HFF-Myc (cell line): ENCODE results near the gene ENTR1.

Experiments used
- DNase-seq: peaks from one replicate; pipeline ENCODE4 v3.0.0-alpha.2; 2011; ENCODE audit warnings: low read depth; ENCODE audit errors: extremely low read depth
- H3K4me3 ChIP-seq: replicated peaks from 2 replicates; pipeline ENCODE4 v1.5.1; 2011; ENCODE audit warnings: low read depth, mild to moderate bottlenecking, control low read depth, low read length
- TF ChIP-seq, protein P1 (sequence below): IDR thresholded peaks from 2 replicates; pipeline ENCODE4 v1.5.1; 2012; ENCODE audit warnings: mild to moderate bottlenecking, low read depth, low read length, control low read depth; ENCODE audit errors: missing control alignments

The ENTR1 gene

DNA sequence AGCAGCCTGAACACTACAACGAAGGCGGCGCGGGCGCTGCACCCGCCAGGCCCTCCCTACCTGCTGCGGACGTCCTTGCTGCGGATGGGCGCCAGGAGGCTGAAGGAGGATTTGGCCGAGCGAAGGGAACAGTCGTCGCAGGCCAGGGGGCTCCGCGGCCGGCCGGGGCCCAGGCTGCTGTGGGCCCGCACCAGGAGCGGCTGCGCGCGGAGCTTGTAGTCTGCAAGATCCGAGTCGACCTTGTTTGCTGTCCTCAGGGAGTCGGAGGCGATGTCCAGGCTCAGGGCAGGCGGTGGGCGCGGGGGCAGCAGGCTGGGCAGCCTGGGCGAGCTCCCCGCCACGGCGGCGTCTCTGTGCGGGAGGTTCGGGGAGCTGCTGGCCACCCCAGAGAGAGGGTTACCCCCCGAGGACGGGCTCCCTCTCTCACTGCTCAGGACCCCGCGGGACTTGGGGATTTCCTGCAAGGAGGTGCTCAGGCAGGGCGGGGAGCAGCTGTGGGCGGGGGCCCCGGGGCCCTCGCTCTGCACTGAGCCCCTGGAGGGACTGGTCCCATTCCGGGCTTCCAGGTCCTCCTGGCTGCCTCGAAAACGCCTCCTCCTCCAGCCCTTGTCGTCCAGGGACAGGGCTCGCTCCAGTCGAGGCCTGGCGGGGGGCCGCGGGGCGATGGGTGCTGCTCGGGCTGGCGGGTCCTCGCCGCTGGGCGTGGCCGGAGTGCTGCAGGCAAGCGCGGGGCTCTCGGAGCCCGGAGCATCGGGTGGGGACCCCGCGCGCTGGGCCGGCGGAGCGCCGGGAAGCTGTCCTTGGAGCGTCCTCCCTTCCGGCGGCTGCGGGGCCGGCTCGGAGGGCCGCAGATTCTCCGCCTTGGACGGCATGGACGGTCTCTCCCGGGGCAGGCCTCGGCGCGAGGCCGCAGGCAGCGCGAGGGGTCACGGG is 28.4 kb upstream of the ENTR1 start:
- peak overlapping the region; percentile 79 for H3K4me3 ChIP-seq
- TF ChIP-seq, protein P1, sequence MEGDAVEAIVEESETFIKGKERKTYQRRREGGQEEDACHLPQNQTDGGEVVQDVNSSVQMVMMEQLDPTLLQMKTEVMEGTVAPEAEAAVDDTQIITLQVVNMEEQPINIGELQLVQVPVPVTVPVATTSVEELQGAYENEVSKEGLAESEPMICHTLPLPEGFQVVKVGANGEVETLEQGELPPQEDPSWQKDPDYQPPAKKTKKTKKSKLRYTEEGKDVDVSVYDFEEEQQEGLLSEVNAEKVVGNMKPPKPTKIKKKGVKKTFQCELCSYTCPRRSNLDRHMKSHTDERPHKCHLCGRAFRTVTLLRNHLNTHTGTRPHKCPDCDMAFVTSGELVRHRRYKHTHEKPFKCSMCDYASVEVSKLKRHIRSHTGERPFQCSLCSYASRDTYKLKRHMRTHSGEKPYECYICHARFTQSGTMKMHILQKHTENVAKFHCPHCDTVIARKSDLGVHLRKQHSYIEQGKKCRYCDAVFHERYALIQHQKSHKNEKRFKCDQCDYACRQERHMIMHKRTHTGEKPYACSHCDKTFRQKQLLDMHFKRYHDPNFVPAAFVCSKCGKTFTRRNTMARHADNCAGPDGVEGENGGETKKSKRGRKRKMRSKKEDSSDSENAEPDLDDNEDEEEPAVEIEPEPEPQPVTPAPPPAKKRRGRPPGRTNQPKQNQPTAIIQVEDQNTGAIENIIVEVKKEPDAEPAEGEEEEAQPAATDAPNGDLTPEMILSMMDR: no peak
- DNase-seq: no peak

DNA sequence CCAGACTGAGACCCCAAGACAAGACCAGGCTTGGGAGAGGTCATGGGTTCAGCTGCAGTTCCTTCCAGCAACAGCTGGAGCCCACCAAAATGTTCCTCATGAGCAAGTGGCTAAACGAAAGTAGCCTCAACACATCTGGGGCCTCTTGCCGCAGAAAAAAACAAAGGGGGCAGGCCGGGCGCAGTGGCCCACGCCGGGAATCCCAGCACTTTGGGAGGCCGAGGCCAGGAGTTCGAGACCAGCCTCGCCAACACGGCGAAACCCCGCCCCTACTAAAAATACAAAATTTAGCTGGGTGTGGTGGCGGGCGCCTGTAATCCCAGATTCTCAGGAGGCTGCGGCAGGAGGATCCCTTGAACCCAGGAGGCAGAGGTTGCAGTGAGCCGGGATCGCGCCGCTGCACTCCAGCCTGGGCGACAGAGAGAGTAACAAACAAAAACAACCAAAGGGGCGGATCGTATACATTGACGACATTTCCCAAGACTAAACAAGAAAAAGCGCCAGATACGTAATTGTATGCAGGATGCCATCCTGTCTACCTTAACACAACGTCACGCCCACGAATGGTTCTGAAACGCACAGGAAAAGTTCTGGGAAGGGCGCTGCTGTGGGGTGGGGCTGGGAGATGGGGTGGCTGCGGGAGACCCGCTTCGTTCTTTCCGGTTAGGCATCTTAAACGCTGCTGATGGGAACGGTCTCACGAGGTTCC is 27.6 kb upstream of the ENTR1 start:
- TF ChIP-seq, protein P1: no peak
- DNase-seq: no peak
- H3K4me3 ChIP-seq: peak overlapping the region; percentile 79

DNA sequence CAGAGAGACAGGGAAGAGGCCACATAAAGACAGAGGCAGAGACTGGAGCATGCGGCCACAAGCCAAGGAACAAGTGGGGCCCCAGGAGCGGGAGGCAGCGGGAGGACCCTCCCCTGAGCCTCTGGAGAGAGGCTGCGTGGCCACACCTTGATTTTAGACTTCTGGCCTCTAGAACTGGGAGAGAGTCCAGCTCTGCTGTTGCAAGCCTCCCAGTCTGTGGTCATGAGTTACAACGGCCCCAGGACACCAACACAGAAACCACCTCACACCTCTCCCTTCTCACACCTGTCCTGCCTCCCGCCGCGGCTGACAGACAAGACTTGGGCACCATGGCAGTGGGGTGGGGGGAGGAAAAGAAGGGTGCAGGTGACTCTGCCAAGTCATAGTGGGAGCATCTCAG is 27.0 kb upstream of the ENTR1 start:
- peak overlapping the region; percentile 79 for H3K4me3 ChIP-seq
- TF ChIP-seq, protein P1: no peak
- DNase-seq: no peak

DNA sequence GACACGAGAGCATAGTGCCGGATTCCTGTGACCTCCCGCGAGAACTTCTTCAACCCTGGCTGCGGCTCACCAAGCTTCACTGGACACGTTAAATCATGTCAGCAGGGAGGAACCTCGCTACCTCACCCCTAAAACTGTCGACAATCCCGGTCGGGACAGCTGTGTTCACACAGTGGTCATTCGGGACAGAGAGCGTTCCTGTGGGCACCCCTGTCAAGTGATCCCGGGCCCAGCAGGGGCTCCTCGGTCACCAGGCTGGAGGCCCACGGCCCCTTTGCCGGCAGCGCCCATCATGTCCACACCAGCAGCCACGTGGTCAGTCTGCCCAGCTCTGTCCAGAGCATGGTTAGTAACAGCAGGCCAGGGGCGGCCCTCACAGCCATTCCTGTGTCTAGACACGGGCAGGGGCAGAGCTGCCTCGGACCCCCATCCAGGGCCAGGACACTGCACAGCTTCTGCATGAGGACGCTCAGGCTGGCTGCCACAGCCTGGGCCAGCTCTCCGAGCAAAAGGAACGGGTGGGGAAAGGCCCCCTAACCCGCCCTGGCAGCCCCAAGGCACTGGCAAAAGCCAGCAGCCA is 25.7 kb upstream of the ENTR1 start:
- TF ChIP-seq, protein P1: no peak
- DNase-seq: no peak
- H3K4me3 ChIP-seq: no peak overlapping the region

DNA sequence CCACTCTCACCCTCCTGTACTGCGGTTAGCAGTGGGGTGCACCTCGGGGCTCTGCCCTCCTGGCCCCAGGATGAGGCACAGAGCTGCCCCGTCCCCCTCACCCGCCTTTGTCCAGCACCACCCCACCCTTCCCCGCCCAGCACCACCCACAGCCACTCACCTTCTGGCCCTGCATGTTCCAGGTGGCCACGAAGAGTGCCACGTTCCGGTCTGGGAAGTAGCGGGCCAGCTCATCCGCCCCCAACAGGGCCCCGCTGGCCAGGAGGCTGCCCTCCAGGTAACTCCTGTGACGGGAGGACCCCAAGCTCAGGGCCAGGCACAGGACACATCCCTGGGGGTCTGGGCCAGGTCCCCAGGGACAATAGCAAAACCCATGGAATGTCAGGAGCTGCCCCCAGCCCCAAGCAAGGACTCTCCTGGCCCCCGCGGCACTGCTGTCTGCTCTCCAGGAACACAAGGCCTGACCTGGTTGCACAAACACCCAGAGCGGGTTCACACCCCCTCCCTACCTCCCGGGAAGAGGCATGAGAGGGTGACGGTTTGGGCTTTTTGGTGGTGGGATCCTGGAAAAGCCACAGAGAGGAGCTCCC is 24.3 kb upstream of the ENTR1 start:
- no peak overlapping the region for H3K4me3 ChIP-seq
- TF ChIP-seq, protein P1: no peak
- DNase-seq: no peak

DNA sequence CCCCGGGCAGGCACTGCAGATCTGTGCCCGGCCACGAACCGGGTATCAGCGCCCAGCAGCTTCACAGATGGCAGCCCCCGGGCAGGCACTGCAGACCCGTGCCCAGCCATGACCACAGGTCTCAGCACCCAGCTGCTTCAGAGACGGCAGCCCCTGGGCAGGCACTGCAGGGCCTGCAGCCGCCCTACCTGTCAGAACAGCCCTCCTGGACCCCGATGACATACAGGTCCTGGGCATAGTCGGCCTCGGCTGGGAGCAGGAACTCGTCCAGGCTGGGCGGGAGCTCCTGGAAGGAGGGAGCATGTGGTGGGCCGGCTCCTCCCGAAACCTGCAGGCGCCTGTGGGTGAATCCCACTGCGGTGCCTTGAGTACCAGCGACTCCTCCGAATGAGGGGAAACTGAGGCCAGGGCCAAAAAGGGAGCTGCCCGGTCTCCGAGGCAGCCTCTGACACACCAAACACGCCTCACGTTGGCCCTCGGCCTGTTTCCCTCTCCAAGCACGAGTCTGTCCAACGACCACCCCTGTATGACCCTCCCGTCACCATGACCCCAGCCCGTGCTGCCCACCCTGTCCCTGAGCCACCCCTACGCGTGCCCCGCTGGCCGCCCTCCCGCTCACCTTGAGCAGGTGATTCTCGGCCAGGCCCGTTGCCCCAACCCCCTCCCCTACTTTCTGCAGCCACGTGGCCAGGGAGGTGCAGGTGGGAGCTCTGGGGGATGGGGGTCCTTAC is 23.6 kb upstream of the ENTR1 start:
- TF ChIP-seq, protein P1: no peak
- H3K4me3 ChIP-seq: no peak overlapping the region
- no peak for DNase-seq
